Body of pancreas (tissue), 4 donors: ENCODE data around the gene BEND3.

Source experiments
- CTCF ChIP-seq, 7 experiments: fragments of 450-650 bp in 4 of 7; fragments of 200-600 bp in 3 of 7; sonication (generic) in 3 of 7; IDR thresholded peaks; one replicate each; pipeline ENCODE4 v1.5.1; 2016 to 2019; ENCODE audit warnings: antibody characterized with exemption in 7 of 7
- POLR2A ChIP-seq, 3 donors: fragments of 450-650 bp; IDR thresholded peaks; one replicate each; pipeline ENCODE4 v1.6.1; 2016; ENCODE audit warnings: antibody characterized with exemption in 3 of 3, mild to moderate bottlenecking in 2 of 3

- TF ChIP-seq POLR2A (IDR thresholded peaks at IDR 0.05) (no peak), CTCF (IDR thresholded peaks at IDR 0.05) (no peak)
These were observed 8.2 kb upstream of the BEND3 start for GRCh38 chr6:107123501-107123900.
